Inflammatory macrophage treated with lipopolysaccharide for 4 hours (primary cell): Measurements from ENCODE around the gene KRTAP4-8.
"Not testable (repeated sequence)": the region's sequence is repeated elsewhere in the genome, so short reads cannot be mapped to it uniquely, and the experiment has no call there.

Experiments used
- DNase-seq: peaks from one replicate; pipeline ENCODE4 v3.0.0-alpha.2; 2020

Gene KRTAP4-8

DNA sequence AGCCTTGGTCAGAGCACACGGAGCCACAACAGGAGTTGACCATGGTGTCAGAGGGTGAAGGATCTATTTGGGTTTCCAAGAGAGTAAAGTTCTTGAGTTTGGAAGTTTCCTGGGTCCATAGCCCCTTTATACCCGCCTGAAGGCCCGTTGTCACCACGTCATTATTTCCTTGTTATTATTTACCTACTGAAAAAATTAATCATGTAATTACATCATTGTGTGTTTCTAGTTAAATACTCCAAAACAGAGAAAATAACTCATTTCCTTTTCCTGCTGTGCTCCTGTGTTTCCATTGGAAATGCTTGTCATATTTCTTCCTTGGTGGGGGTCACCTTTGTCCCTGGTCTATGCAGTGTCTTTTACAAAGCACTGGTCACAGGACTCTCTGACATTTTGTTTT, at the start of gene KRTAP4-8:
Gene KRTAP4-8, minus strand, starts transcription at position 101 of the 400 bp plus-strand sequence. Its CDS starts 58 bp downstream, at position 43.
- DNase-seq: no peak

DNA sequence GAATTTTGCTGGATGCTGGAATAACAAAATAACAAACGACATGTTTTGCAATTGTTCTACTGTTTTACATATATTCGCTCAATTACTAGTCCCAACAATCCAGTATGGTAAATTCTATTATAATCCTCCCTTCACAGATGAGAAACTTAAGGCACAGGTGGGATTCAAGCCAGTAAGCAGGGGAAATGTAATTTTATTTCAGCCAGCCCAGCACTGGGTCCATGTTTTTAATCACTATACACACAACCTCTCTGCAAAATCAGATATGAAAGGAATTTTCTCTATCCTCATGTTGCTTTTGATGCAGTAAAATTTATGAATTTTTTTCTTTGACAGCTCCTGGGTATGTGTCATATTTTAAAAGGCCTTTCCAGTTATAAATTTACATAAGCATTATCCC, 47.3 kb upstream of the KRTAP4-8 start:
- DNase-seq: no peak

DNA sequence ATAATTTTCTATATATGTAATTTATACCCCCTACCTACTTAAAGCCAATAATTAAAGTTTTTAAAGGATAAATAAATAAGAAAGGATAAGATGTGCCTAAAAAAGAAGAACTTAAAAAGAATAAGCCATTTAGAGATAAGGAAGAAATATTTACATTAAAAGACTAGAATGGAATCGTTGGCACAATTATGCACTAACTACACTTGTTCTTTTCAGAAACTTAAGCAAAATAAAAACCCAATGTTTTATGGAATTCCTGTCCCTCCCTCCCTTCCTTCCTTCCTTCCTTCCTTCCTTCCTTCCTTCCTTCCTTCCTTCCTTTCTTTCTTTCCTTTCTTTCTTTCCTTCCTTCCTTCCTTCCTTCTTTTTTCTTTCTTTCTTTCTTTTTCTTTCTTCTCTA, 46.9 kb upstream of the KRTAP4-8 start:
- DNase-seq: no peak

DNA sequence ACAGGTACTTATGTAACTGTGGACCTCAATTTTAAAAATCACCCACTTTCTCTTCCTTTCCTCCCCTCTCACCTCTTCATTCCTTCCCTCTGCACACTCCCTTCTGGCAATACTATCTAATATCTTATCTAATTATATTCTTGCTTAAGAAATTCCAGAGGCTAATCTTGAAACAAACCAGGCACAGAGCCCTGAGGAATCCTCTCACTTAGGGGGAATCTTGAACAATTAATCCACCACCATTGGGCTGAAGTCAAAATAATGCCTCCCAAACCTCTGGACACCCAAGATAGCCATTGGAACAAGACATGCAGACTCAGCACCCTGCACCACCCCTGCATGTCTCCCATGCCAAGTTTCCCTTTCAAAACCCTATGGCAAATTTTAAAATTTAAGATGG, 43.4 kb upstream of the KRTAP4-8 start:
- no peak for DNase-seq

DNA sequence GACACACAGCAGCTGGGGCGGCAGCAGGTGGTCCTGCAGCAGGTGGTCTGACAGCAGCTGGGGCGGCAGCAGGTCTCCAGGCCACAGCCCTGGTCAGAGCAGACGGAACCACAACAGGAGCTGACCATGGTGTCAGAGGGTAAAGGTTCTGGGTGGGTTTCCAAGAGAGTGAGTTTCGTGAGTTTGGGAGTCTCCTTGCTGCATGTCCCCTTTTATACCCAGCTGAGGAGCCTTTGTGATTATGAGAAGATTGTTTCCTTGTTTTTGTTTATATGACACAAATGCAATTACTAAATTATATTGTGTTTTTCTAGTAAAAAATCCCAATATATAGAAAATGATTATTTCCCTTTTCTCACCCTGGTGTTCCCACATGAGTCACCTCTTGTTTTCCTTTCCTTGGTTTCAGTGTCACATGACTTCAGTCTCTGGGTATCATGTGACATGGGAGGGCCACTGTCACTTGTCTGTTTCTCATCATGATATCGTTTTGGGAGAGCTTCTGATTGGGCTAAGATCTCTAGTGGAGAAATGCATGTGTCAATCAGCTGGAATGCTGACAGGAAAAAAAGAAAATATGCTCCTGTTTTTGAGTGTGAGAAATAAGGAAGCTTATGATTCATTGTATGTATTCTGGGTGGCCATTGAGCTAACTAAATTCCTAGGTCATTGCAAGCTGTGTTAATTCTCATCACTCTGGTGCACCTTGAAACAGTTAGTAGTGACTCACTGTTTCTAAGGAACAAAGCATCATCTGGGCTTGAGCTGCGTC, 42.6 kb upstream of the KRTAP4-8 start, which contains the start of gene KRTAP4-6:
Gene KRTAP4-6, minus strand, starts transcription at position 185 of the 772 bp plus-strand sequence. Its CDS starts 57 bp downstream, at position 128.
- peak; percentile 40 for DNase-seq

DNA sequence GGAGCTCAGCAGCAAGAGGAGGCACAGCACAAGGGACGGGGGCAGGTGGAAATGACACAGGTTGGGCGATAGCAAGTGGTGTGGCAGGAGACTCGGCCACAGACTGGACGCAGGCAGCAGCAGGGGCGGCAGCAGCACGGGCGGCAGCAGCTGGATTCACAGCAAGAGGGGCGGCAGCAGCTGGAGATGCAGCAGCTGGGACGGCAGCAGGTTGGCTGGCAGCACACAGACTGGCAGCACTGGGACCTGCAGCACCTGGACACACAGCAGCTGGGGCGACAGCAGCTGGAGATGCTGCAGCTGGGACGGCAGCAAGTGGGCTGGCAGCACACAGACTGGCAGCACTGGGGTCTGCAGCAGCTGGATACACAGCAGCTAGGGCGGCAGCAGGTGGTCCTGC, 41.9 kb upstream of the KRTAP4-8 start:
- DNase-seq: not testable (repeated sequence)

DNA sequence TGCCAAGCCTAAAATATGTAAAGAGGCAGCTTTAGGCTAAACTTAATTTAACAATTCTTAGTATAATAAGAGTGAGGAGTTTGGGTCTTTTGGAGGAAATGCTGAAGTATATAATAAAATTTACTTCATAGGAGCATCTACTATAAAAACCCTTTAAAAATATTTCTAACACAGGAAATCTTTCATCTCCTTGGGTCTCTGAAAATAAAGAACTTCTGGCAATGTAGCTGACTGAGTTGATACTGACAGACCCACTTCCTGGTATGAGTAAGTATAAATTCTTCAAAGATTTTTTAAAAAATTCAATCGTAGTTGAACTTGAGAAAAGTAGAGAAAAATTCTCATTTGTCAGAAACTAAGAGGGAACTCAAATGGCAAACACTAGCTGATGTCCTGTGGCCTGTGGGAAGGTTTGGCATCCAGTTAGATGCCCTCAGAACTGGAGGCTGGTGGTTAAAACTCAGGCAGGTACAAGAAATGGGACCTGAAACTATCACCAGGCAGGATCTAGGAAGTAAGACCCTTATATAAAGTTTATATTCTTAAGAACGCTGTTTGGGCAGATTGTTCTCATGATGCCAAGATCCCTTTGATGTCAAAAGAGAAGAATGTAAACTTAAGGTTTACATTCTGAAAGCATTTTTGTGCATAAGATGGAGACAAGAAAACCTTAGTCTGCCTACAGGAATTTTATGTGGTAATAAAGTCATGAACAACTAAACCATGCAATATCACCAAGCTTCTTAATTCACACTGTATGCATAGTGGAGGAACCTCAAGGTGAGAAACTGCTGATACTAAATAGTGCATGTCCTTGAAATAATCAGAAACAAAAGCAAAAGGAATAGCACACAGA, 36.2 kb upstream of the KRTAP4-8 start:
- no peak for DNase-seq

DNA sequence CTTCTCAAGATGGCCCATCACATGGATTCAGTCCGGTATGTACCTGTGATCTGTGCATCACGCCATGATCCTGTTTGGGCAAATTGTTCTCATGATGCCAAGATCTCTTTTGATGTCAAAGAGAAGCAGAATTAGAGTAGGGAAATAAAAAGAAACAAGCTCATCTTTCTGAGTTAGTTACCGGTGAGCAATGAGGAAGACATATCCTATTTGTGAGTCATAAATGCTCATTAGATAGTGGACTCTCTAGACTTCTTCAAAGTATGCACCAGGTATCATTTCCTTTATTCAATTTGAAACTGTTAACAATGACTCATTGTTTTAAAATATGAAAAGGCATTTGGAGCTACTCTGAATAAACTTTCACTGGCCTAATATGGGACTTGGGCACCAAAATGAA, 34.0 kb upstream of the KRTAP4-8 start:
- no peak for DNase-seq

DNA sequence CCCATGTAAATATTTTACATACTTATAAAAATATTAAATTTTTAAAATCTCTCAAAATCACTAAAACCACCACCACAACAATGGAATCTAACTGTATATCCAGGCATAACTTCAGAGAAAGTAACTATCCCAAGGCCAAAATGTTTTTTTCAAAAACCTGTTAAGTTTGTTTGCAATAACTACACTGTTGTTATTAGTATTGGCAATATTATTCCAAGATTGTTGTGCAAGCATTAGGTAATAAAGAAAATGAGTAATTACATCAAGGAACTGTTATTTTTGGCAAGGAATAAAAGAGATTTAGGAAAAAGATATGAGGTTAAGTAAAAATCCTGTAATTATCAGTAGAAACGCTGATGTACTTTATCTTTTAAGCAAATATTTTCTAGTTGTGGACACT, 29.4 kb upstream of the KRTAP4-8 start:
- no peak for DNase-seq

DNA sequence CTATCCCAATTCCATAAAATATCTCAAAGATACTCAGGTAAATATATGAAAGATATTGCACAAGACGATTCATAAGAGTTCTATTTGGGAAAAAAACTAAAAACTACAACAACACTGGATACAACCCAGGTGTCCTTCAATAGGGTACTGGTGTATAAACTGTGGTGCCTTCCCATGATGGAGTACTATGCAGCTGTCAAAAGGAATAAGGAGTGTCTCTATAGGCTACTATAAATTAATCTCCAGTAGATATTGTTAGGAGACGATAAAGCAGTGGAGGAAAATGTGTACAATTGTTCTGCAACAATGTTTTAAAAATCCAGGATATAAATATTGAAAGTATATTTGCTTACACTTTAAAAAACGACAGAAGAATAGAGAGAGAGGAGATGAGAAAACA, 28.5 kb upstream of the KRTAP4-8 start:
- no peak for DNase-seq

DNA sequence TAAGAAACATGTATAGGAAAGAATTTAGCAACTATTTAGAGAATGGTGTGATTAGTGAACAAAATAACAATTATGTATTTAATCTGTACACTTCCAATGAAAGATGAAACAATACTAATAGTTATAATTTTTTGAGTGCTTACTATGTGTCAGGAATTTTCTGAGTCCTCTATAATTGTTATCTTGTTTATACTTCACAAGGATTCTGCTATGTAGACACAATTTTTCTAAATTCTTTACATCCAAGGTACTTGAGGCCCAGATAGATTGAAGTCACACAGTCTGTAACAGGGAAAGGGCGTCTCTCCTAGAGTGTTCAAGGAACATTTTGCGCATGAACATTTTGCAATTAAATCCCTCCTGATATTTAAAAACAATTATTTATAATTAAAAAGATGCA, 27.1 kb upstream of the KRTAP4-8 start:
- no peak for DNase-seq

DNA sequence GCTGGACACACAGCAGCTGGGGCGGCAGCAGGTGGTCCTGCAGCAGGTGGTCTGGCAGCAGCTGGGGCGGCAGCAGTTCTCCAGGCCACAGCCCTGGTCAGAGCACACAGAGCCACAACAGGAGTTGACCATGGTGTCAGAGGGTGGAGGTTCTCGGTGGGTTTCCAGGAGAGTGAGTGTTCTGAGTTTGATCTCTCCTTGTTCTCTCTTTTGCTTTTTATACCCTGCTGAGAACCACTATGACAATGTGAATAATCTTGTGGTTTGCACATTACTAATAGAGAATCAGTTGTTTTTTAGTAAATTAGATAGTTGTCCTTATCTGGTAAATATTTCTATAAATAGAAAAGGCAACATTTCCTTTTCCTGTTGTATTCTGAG, 26.0 kb upstream of the KRTAP4-8 start, which contains the start of gene KRTAP4-12:
Gene KRTAP4-12, minus strand, starts transcription at position 192 of the 381 bp plus-strand sequence. Its CDS starts 60 bp downstream, at position 132.
- not testable (repeated sequence) for DNase-seq

DNA sequence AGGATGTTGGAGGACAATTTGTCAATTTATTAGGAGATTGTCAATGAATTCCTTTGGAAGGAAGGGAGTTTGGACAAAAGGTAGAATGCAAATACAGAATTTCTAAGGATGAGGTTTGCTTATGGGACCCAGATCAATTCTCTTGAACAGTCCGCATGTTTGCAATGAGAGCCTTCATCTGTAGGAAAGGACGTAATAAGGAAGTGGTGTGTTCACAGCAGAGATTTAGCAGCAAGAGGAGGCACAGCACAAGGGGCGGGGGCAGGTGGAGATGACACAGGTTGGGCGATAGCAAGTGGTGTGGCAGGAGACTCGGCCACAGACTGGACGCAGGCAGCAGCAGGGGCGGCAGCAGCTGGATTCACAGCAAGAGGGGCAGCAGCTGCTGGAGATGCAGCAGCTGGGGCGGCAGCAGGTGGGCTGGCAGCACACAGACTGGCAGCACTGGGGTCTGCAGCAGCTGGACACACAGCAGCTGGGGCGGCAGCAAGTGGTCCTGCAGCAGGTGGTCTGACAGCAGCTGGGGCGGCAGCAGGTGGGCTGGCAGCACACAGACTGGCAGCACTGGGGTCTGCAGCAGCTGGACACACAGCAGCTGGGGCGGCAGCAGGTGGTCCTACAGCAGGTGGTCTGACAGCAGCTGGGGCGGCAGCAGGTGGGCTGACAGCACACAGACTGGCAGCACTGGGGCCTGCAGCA, 25.5 kb upstream of the KRTAP4-8 start:
- DNase-seq: not testable (repeated sequence)

DNA sequence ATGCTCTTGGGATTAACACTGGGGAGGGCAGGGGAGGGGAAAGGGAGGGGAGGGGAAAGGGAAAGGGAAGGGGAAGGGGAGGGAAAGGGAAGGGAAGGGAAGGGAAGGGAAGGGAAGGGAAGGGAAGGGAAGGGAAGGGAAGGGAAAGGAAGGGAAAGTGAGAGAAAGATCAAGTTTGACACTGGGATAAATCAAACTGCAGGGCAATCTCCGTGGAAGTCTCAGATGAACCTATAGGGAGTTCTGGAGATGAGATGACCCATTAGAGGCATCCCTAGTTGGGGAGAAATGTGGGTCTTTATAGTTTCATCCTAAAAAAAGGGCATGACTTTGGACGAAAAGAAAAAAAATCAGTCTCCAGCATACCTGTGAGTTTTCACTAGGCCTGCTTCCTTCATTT, 23.8 kb upstream of the KRTAP4-8 start:
- DNase-seq: no peak

DNA sequence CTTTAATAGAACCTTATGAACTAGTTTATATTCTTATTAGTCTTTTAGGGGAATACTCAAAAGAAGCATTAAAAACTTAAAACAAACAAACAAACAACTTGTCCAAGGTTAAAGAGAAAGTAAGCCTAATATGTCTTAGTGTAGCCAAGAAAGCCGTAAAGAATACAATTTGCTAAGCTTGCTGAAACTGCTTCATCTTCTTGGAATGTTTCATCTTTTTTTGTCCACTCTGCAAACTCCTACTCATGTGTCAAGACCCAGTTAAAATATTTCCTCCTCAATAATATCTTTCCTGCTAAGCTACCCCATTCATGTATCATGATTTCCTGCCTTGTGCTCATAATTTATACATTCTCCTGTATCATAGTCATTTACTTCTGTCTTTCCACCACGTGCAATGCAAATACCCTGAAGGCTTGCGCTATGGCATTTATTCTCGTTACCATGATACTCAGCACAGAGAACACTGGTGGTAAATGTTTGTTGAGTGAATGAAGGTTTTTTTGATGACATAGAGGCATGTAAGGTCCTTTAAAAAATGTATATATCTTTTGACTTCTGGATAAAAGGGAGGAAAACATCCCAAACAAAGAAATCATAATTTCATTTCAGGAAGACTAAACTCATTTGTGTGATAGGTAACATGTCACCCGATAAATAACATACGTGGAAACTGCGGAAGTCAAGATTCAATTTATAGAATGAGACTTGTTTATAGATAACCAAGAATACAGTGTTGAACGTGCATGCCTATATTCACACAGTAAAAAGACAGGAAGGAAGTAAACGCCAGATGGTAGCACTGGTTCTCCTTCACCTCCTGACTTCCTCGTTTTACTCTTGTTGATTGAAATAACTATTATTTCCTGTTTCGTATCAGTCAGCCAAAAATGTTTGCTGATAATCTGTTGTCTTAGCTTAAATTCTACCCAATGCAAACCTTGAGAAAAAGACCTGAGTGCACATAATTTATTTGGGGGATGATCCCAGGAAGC, 22.1 kb upstream of the KRTAP4-8 start:
- DNase-seq: peak; percentile 6

DNA sequence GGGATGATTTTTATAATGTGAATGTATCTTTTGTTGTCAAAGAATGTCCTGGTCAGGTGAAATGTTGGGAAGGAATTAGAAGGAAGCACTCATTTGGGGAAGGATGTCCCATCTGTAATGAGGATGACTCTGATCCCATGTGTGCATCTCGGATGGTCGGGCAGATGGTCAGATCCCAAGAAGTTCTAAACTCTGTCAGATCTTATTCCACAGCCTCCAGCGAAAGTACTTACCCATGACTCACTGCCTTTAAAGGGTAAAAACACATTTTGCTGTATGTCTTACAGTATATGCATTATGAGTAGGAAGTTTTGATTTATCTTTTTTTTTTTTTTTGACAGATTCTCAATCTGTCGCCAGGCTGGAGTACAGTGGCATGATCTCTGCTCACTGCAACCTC, 20.8 kb upstream of the KRTAP4-8 start:
- DNase-seq: no peak

DNA sequence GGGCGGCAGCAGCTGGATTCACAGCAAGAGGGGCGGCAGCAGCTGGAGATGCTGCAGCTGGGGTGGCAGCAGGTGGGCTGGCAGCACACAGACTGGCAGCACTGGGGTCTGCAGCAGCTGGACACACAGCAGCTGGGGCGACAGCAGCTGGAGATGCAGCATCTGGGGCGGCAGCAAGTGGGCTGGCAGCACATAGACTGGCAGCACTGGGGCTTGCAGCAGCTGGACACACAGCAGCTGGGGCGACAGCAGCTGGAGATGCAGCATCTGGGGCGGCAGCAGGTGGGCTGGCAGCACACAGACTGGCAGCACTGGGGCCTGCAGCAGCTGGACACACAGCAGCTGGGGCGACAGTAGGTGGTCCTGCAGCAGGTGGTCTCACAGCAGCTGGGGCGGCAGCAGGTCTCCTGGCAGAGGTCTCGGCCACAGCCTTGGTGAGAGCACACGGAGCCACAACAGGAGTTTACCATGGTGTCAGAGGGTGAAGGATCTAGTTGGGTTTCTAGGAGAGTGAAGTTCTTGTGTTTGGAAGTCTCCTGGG, 20.0 kb upstream of the KRTAP4-8 start, which contains the start of gene KRTAP4-11:
Gene KRTAP4-11, minus strand, starts transcription at position 528 of the 541 bp plus-strand sequence. Its CDS starts 58 bp downstream, at position 470.
- DNase-seq: not testable (repeated sequence)

DNA sequence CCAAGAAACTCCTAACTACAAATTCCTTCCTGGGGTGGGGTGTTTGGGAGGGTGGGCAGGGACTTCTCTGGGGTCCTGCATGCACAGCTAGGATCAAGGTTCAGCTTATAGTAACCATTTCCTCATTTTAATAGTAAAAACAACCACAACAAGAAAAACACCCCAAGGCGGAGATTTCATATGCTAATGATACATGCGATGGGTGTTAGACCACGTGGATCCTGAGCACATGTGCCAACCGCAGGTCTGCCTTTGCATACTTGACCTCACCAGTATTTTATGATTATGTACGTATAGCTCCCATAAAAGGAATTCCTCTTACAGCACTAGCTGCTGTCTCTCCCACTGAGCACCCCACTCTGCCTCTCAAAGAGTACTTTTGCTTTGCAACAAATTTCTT, 18.4 kb upstream of the KRTAP4-8 start:
- peak; percentile 21 for DNase-seq

DNA sequence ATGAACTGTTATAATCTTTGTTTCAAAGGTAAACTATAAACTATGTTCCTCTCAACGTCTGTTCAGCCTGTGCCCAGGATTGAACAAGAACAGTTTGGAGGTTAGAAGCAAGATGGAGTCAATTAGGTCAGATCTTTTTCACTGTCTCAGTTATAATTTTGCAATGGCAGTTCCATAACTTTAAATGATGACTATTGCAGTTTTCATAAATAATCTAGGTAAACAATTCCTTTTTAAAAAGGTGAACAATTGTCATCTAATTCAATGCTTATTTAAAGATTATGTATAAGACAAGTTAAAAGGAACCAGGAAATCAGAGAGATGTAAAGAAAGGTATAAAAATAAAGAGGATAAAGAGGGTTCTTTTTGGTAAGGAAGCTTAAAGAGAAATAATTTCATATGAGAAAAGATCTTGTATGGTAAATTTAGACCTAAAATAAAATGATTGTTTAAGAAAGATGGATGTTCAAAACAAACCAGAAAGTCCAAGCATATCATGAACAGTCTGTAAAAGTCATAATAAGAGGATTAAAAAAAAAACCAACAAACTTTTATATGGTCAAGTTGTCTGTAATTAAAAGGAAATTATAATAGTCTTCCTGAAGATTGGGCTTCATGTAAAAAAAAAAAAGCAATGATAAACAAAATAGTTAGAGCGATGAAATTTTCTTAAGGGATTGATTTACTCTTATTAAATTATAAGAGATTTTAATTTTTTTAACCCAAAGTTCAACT, 13.4 kb upstream of the KRTAP4-8 start:
- DNase-seq: no peak

DNA sequence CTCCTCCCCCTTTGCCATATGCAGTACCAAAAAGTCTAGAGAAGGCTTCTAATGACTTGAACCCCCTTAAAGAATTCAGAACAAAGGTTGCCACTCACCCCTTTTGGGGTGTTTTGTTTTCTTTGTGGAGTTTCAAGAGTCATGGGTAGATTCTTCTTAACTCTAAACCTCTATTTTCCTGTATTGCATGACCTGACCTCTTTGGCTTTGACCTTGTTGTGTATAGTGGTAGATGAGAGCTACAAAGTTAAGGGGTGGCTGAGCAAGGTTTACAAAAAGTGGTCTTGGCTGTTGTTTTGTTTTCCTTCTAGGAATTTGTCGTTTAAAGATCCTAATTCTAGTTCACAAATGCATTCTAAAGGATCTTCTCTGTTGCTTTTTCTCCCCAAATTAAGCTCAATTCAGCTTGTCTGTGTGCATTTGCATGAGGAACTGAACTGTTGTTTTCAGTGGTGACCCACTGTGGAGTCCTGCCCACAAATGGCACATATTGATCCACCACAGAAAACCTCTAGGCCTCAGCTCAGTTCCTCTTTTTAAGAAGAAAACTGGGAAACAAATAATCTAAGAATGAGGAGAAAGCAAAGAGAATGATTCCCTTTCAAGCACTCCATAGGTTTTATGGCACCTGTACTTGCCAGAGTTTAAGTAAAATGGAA, 10.9 kb upstream of the KRTAP4-8 start:
- DNase-seq: not testable (repeated sequence)
